ENCODE data around the gene MTG2. TPM values are rescaled to one million over a fixed set of nuclear protein-coding genes. Genes with fewer than 3 reads are reported as not detected.

The MTG2 gene
- total and polyA plus RNA-seq, 2 of the 13 experiments (the other 11 are each of a cell fraction or from before 2014, with no cell fraction given) = 20.4 to 37.8 TPM

DNA sequence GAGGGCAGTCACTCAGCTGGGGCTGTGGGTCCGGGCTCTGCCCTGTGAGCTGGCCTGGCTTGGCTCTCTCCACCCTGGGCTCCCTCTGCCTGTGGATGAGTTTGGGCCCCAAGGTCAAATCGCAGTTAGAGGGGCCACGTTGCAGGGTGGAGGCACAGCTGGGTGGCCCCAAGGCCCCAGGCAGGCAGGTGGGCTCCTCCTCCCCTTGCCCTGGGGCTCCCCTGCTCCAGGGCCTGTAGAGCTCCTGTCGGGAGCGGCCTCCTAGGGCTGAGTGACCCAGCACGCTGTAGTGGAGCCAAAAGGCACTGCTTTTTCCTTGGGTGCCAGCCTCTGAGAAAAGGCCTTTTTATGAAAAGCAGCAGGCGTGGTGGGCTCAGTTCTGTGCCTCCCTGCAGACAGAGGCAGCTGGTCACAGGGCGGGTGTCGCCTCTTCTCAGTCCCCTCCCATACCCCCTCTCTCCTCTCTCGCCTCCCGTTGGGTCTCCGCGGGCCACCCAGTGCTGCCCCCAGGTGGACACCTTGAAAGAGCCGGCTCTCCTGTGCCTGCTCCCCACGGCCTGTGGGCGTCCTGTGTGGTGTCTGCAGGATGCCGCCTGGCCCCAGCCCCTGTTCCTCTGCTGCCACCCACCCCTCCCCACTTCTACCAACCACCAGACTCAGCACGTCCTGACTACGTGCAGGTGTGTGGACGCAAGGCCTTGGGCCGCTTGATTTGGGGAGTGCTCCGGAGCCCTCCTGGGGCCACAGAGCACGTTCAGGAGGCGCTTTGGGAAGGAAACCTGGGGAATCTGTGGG, 26.0 kb upstream of the MTG2 start (continued):
- no peak for TF ChIP-seq ZNF7 (CRISPR knock-in tag; IDR thresholded peaks at IDR 0.05)
- 0 out of 2 replicates have a peak, but pooled peaks have one; percentile 48 for TF ChIP-seq ZNF205 (CRISPR knock-in tag; IDR thresholded peaks at IDR 0.05)
- no peak for TF ChIP-seq MAF1 (CRISPR knock-in tag; IDR thresholded peaks at IDR 0.05; ENCODE audit: borderline replicate concordance)
- TF ChIP-seq DMAP1 (CRISPR knock-in tag; IDR thresholded peaks at IDR 0.05) = no peak
- TF ChIP-seq, protein P1, sequence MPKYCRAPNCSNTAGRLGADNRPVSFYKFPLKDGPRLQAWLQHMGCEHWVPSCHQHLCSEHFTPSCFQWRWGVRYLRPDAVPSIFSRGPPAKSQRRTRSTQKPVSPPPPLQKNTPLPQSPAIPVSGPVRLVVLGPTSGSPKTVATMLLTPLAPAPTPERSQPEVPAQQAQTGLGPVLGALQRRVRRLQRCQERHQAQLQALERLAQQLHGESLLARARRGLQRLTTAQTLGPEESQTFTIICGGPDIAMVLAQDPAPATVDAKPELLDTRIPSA (CRISPR knock-in tag; IDR thresholded peaks at IDR 0.05; ENCODE audit: borderline replicate concordance) = no peak
- TF ChIP-seq, protein P2, sequence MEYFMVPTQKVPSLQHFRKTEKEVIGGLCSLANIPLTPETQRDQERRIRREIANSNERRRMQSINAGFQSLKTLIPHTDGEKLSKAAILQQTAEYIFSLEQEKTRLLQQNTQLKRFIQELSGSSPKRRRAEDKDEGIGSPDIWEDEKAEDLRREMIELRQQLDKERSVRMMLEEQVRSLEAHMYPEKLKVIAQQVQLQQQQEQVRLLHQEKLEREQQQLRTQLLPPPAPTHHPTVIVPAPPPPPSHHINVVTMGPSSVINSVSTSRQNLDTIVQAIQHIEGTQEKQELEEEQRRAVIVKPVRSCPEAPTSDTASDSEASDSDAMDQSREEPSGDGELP (IDR thresholded peaks at IDR 0.05; ENCODE audit: borderline replicate concordance, low read depth) = peak; percentile 22; the same call in 1 of the 2 replicates
- no peak for TF ChIP-seq KAT8 (CRISPR knock-in tag; IDR thresholded peaks at IDR 0.05)
- TF ChIP-seq, protein P3, sequence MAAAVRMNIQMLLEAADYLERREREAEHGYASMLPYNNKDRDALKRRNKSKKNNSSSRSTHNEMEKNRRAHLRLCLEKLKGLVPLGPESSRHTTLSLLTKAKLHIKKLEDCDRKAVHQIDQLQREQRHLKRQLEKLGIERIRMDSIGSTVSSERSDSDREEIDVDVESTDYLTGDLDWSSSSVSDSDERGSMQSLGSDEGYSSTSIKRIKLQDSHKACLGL (CRISPR knock-in tag; IDR thresholded peaks at IDR 0.05) = no peak
- peak; percentile 36; the same call in 1 of the 2 replicates for TF ChIP-seq ZNF292 (CRISPR knock-in tag; IDR thresholded peaks at IDR 0.05; ENCODE audit: borderline replicate concordance, low read depth)
- TF ChIP-seq, protein P4, sequence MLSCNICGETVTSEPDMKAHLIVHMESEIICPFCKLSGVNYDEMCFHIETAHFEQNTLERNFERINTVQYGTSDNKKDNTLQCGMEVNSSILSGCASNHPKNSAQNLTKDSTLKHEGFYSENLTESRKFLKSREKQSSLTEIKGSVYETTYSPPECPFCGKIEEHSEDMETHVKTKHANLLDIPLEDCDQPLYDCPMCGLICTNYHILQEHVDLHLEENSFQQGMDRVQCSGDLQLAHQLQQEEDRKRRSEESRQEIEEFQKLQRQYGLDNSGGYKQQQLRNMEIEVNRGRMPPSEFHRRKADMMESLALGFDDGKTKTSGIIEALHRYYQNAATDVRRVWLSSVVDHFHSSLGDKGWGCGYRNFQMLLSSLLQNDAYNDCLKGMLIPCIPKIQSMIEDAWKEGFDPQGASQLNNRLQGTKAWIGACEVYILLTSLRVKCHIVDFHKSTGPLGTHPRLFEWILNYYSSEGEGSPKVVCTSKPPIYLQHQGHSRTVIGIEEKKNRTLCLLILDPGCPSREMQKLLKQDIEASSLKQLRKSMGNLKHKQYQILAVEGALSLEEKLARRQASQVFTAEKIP (CRISPR knock-in tag; IDR thresholded peaks at IDR 0.05; ENCODE audit: borderline replicate concordance) = no peak
- 0 out of 2 replicates have a peak, but pooled peaks have one; percentile 63 for TF ChIP-seq SALL2 (CRISPR knock-in tag; IDR thresholded peaks at IDR 0.05)
- no peak for TF ChIP-seq FOXJ3 (CRISPR knock-in tag; IDR thresholded peaks at IDR 0.05; ENCODE audit: borderline replicate concordance)
- TF ChIP-seq ATF7-NPFF (CRISPR knock-in tag; IDR thresholded peaks at IDR 0.05; ENCODE audit: low read depth) = 0 out of 2 replicates have a peak, but pooled peaks have one; percentile 29
- no peak for TF ChIP-seq THYN1 (CRISPR knock-in tag; IDR thresholded peaks at IDR 0.05; ENCODE audit: borderline replicate concordance, low read depth)
- TF ChIP-seq NFE2 (CRISPR knock-in tag; IDR thresholded peaks at IDR 0.05) = no peak
- no peak for TF ChIP-seq ZNF629 (CRISPR knock-in tag; conservative IDR thresholded peaks at IDR 0.05)
- TF ChIP-seq, protein P5, sequence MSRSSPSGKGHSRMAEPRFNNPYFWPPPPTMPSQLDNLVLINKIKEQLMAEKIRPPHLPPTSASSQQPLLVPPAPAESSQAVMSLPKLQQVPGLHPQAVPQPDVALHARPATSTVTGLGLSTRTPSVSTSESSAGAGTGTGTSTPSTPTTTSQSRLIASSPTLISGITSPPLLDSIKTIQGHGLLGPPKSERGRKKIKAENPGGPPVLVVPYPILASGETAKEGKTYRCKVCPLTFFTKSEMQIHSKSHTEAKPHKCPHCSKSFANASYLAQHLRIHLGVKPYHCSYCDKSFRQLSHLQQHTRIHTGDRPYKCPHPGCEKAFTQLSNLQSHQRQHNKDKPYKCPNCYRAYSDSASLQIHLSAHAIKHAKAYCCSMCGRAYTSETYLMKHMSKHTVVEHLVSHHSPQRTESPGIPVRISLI (CRISPR knock-in tag; IDR thresholded peaks at IDR 0.05; ENCODE audit: borderline replicate concordance) = 0 out of 2 replicates have a peak, but pooled peaks have one; percentile 16
- 0 out of 2 replicates have a peak, but pooled peaks have one; percentile 72 for TF ChIP-seq ZNF788 (CRISPR knock-in tag; IDR thresholded peaks at IDR 0.05; ENCODE audit: borderline replicate concordance)
- no peak for TF ChIP-seq NPAS2 (CRISPR knock-in tag; IDR thresholded peaks at IDR 0.05; ENCODE audit: borderline replicate concordance)
- no peak for TF ChIP-seq TOPORS (CRISPR knock-in tag; IDR thresholded peaks at IDR 0.05)
- TF ChIP-seq, protein P6, sequence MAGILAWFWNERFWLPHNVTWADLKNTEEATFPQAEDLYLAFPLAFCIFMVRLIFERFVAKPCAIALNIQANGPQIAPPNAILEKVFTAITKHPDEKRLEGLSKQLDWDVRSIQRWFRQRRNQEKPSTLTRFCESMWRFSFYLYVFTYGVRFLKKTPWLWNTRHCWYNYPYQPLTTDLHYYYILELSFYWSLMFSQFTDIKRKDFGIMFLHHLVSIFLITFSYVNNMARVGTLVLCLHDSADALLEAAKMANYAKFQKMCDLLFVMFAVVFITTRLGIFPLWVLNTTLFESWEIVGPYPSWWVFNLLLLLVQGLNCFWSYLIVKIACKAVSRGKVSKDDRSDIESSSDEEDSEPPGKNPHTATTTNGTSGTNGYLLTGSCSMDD (CRISPR knock-in tag; IDR thresholded peaks at IDR 0.05) = no peak
- no peak for TF ChIP-seq NFIC (IDR thresholded peaks at IDR 0.05; ENCODE audit: low read length)

Data from HepG2 (cell line).